Measurements from ENCODE around the gene TXNL4A. TPM values are rescaled to one million over a fixed set of nuclear protein-coding genes. Genes with fewer than 3 reads are reported as not detected.
"Not testable (repeated sequence)": the region's sequence is repeated elsewhere in the genome, so short reads cannot be mapped to it uniquely, and the experiment has no call there.

TXNL4A gene
- total RNA-seq, 2 experiments from 2014 or later: 120 TPM

DNA sequence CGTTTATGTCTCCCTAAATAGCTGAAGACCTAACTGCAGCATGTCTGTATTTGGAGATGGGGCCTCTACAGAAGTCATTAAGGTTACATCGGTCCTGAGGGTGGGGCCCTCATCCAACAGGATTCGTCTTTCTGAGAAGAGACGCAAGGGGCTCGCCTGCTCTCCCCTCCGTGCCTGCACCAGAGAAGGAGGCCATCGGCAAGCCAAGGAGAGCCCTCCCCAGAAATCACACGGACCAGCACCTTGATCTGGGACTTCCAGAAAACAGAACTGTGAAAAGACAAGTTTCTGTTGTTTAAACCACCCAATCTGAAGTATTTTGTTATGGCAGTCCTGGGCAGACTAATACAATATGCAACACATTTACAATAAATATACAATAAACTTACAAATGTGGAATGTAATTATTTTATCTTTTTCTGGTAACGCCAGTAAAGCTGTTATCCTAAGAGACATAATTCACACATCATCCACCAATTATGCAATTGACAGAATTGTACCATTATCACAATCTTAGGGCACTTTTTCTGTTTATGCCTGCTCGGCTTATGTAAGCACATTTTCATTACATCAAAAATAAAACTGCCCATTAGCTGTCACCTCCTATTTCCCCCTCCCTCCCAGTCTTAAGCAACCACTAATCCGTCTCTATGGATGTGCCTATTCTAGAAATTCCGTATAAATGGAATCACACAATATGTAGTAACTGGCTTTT, 17.8 kb downstream of the TXNL4A start:
- no peak overlapping the region for H3K27ac Mint-ChIP-seq

DNA sequence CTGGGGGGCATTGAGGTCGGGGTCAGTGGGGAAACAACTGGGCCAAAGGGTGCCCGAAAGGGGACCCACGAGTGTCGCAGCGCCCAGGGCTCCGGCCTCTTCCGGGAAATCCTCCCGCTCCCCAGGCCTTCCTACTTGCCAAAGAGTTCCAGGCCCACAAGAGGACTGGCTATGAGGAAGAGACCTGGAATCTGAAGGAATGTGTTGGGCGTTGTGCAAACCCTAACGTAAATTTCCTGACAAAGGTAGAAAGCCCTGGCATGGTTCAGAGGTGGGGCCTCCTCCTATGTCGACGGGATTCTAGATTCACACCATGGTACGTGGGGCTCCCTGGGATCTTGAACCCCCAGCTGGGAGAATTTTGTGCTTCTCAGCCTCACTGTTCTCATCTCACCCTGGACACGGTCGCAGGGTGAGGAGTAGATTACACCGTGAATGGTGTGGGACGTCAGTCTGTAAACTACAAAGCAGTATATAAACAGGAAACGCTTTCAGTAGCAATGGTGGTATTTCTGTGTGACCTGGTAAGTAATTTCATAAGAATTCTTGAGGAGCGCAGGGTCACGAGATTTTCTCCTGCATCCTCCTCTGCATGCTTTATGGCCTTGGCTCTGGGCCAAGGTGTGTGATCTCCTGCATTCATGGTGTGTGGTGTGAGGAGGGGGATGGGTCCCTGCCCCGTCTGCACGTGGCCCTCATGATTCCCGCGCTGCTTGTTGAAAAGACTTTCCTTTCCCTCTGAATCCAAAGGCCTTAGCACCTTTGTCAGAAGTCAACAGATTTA, 23.1 kb downstream of the TXNL4A start:
- ChIA-PET CTCF (no interaction called here), POLR2A (interaction anchor here (2.3 to 2.7 kb wide), 2 partner anchors 18 to 22 kb away, joined by 14 to 17 read pairs; partner anchors contain the start of gene TXNL4A)
- DNase-seq: no peak
- Mint-ChIP-seq H3K4me3 (peak overlapping the region; percentile 69), H3K27ac (peak overlapping the region; percentile 76), H3K36me3 (ENCODE audit: low read depth) (peaks cover 8% of the 10 kb centered on the region), H3K27me3 (peaks cover 6% of the 10 kb centered on the region), H3K9me3 (no peaks in the 10 kb centered on the region), H3K4me1 (peaks cover 45% of the 10 kb centered on the region)

More for the DNA sequence above, 17.8 kb downstream of the TXNL4A start:
- no peak for DNase-seq
- ChIA-PET CTCF (no interaction called here), POLR2A (no interaction called here)
- Mint-ChIP-seq H3K4me1 (peaks cover 12% of the 10 kb centered on the region), H3K36me3 (ENCODE audit: low read depth) (peaks cover 52% of the 10 kb centered on the region), H3K27me3 (no peaks in the 10 kb centered on the region), H3K9me3 (no peaks in the 10 kb centered on the region), H3K4me3 (no peak overlapping the region)

DNA sequence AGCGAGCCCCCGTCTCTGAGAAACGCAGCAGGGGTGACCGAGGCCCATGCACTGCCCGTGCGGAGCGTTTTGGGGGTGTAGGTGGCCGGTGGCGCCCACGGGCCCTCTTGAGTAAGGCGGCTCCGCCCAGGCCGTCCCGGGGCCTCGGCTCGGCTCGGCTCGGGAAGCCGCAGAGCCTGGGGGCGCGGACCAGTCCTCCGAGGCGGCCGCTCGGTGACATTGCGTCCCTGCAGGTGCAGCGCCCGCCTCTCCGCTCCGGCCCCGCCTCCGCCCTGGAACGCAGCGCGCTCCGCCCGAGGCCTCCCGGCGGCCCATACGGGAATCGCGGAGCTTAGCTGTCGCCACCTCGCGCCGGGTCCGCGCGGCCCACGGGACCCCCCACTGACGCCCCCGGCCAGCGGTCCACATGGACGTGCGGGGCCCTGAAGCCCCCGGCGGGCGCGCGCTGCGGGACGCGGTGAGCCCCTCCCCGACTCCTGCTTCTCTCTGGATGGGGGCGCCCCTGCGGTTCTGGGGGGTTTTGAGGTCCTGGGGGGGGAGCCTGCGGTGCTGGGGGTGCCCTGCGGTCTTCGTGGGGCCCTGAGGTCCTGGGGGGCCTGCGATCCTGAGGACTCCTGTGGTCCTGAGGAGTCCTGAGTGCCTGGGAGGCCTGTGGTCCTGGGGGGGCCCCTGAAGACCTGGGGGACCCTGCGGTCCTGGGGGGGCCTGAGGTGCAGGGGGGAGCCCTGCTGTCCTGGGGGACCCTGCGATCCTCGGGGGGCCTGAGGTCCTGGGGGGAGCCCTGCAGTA, 23.8 kb downstream of the TXNL4A start, which contains the start of gene HSBP1L1:
Gene HSBP1L1, plus strand, starts transcription at position 314 of the 789 bp plus-strand sequence. Its CDS starts 93 bp downstream, at position 407.
- Mint-ChIP-seq H3K9me3 (no peaks in the 10 kb centered on the region), H3K4me3 (peak within 1 kb of the TSS; percentile 69), H3K27ac (peak within 1 kb of the TSS; percentile 76), H3K4me1 (peaks cover 50% of the 10 kb centered on the region), H3K36me3 (ENCODE audit: low read depth) (peaks cover 5% of the 10 kb centered on the region), H3K27me3 (peaks cover 6% of the 10 kb centered on the region)
- CTCF ChIA-PET: no interaction called here
- DNase-seq: peak; percentile 68
- POLR2A ChIA-PET: interaction anchor here (2.3 to 3.5 kb wide), 3 partner anchors 12 to 23 kb away, joined by 14 to 34 read pairs (median 17); partner anchors contain the start of genes SLC66A2 and TXNL4A

DNA sequence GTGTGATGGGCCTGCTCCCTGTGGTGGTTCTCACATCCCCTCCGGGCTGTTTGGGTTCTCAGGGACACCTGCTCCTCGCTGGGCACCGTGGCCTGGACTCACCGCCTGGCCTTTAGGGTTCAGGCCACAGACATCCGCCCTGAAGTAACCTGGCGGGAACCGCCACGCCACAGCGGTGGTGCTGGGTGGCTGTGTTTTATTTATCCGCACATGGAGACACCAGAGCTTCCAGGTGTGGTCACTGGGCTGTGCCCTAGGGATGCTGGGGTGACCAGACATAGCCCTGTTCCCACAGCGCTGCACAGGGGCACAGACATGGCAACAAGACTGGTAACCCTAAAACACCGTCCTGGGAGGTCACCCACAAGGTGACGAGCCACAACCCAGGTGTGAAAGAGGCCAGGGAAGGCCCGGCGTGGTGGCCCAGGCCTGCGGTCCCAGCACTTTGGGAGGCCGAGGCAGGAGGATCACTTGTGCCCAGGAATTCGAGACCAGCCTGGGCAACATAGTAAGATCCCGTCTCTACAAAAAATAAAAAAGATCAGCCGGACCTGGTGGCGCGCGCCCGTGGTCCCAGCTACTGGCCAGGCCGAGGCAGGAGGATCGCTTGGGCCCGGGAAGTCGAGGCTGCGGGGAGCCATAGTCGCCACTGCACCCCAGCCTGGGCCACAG, 24.6 kb downstream of the TXNL4A start:
- peaks cover 49% of the 10 kb centered on the region for H3K4me1 Mint-ChIP-seq
- peak overlapping the region; percentile 41 for H3K4me3 Mint-ChIP-seq
- H3K27me3 Mint-ChIP-seq: peaks cover 6% of the 10 kb centered on the region
- H3K9me3 Mint-ChIP-seq: no peaks in the 10 kb centered on the region
- DNase-seq: no peak
- peaks cover 3% of the 10 kb centered on the region for H3K36me3 Mint-ChIP-seq (ENCODE audit: low read depth)
- CTCF ChIA-PET: interaction anchor here (0.7 to 1.1 kb wide), 2 partner anchors 24 to 586 kb away, joined by 3 to 7 read pairs; no protein-coding TSS in a partner anchor
- H3K27ac Mint-ChIP-seq: no peak overlapping the region
- POLR2A ChIA-PET: interaction anchor here (1.0 to 3.5 kb wide), 5 partner anchors 12 to 314 kb away, joined by 3 to 34 read pairs (median 14); partner anchors contain the start of genes SLC66A2 and TXNL4A

DNA sequence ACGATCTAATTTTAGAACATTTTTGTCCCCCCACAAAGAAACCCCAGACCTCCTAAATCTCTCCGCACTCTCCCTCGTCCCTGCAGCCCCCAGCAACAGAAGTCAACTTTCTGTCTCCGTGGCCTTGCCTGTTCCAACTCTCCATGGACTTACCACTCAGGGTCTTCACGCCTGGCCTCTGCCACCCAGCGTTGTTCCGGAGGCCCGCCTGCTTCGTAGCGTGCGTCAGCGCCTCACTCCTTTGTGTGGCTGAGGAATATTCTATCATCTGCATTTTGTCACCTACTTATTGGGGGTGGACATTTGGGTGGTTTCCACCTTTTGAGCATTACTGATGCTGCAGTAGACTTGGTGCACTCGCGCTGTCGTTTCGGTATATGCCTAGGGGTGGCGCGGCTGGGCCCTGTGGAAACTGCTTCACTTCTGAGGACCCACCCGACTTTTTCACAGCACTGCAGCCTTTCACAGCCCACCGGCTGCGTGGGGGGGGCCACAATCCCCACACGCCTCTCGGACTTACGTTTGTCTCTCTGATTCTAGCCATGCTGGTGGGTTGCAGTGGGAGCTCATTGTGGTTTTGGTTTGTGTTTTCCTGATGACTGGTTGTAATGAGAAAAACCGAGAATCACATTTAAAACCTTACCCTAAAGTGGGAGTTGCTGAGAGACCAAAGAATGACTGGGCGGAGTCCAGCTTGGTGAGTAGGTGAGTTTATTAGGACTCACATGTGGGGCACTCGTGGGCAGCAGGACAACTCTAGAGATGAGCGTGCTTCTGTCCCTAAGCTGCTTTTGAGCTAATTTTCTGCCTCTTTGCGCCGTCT, 25.3 kb downstream of the TXNL4A start:
- peaks cover 6% of the 10 kb centered on the region for H3K27me3 Mint-ChIP-seq
- H3K4me3 Mint-ChIP-seq: peak overlapping the region; percentile 41
- ChIA-PET CTCF (interaction anchor here (0.7 to 1.1 kb wide), 3 partner anchors 20 to 585 kb away, joined by 3 to 7 read pairs (median 4); no protein-coding TSS in a partner anchor), POLR2A (interaction anchor here (1.0 to 3.5 kb wide), 5 partner anchors 11 to 313 kb away, joined by 3 to 34 read pairs (median 14); partner anchors contain the start of genes SLC66A2 and TXNL4A)
- peak overlapping the region; percentile 21 for H3K27ac Mint-ChIP-seq
- peaks cover 46% of the 10 kb centered on the region for H3K4me1 Mint-ChIP-seq
- DNase-seq: peak; percentile 60
- peaks cover 3% of the 10 kb centered on the region for H3K36me3 Mint-ChIP-seq (ENCODE audit: low read depth)
- H3K9me3 Mint-ChIP-seq: no peaks in the 10 kb centered on the region

DNA sequence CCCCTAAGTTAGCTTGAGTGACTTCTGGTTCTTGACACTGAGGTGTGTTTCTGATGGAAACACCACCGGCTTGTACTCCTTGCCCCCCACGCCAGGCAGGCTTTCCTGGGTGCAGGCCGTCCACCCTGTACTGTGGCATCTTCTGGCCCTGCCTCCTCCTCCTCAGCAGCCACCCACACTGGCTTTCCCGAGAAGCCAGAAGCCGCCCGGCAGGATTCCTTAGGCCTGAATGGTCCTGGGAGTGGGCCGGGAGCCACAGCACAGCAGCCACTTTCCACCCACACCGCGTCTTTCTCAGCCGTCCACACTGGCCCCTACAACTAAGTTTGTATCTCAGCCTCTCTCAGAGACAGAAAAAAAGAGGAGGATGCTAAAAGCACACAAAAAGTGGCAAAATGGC, 26.1 kb downstream of the TXNL4A start:
- POLR2A ChIA-PET: interaction anchor here (1.0 to 3.5 kb wide), 5 partner anchors 10 to 27 kb away, joined by 3 to 34 read pairs (median 4); partner anchors contain the start of gene SLC66A2
- no peaks in the 10 kb centered on the region for H3K9me3 Mint-ChIP-seq
- DNase-seq: no peak
- H3K4me3 Mint-ChIP-seq: no peak overlapping the region
- CTCF ChIA-PET: interaction anchor here (0.7 to 2.2 kb wide), 5 partner anchors 11 to 72 kb away, joined by 3 to 7 read pairs (median 4); partner anchors contain the start of genes RBFA, SLC66A2 and TXNL4A
- no peak overlapping the region for H3K27ac Mint-ChIP-seq
- H3K4me1 Mint-ChIP-seq: peaks cover 43% of the 10 kb centered on the region
- peaks cover 3% of the 10 kb centered on the region for H3K36me3 Mint-ChIP-seq (ENCODE audit: low read depth)
- peaks cover 6% of the 10 kb centered on the region for H3K27me3 Mint-ChIP-seq

DNA sequence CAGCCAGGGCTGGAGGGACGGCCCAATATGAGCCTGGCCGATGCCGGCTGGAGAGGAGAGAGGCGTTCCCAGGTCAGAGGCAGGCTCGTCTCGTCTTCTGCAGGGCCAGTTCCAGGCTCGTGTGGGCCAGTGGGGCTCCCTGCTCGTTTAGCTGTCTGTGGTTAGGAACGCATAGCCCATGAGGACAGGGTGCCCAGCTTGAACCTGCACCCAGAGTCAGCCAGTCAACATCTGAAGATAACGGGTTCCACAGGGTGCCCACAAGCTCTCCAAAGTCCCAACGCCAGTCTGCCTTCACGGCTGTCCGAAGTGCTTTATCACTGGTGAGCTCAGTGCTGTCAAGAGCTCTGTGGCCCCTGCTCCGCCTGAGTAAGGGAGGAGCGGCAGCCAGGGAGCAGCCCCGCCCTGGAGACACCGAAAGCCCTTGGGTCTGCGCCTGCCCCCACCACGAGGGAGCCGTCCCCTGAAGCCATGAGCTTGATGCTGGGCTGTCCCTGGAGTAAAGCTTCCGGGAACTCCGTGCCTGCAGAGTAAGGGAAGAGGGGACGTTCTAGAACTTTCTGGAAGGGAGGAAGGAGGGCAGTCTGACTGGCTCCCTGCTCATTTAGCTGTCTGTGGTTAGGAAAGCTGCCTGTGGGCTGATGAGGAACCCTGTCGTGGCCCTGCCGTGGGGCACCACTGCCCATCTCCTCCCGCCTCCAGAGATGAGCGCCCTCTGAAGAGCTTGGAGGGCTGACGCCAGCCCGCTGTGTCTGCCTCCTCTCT, 26.7 kb downstream of the TXNL4A start:
- ChIA-PET CTCF (interaction anchor here (0.7 to 2.2 kb wide), 5 partner anchors 10 to 73 kb away, joined by 3 to 7 read pairs (median 4); partner anchors contain the start of genes RBFA, SLC66A2 and TXNL4A), POLR2A (interaction anchor here (1.0 to 3.5 kb wide), 5 partner anchors 10 to 27 kb away, joined by 3 to 34 read pairs (median 4); partner anchors contain the start of gene SLC66A2)
- H3K4me3 Mint-ChIP-seq: no peak overlapping the region
- DNase-seq: no peak
- H3K9me3 Mint-ChIP-seq: no peaks in the 10 kb centered on the region
- no peak overlapping the region for H3K27ac Mint-ChIP-seq
- H3K27me3 Mint-ChIP-seq: peaks cover 6% of the 10 kb centered on the region
- H3K36me3 Mint-ChIP-seq (ENCODE audit: low read depth): no peaks in the 10 kb centered on the region
- H3K4me1 Mint-ChIP-seq: peaks cover 43% of the 10 kb centered on the region

DNA sequence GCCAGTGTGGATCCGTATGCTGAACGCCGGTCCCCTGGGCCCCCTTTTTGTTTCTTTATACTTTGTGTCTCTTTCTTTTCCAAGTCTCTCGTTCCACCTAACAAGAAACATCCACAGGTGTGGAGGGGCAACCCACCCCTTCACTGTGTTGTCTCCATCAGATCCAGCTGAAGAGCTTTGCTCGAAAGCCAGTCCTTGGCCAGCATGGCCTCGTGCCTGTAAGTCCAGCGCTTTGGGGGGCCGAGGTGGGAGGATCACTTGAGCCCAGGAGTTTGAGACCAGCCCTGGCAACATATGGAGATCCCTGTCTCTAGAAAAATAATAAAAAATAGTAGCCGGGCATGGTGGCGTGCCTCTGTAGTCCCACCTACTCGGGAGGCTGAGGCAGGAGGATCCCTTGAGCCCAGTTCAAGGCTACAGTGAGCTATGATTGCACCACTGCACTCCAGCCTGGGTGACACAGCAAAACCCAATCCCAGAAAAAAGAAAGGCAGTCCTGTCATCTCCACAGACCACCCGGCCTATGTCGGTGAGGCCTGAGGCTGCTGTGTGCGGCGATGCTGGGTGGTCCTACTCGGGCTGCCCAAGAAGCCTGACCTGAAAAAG, 27.3 kb downstream of the TXNL4A start:
- H3K4me3 Mint-ChIP-seq: no peak overlapping the region
- POLR2A ChIA-PET: interaction anchor here (1.1 to 3.5 kb wide), 4 partner anchors 9 to 27 kb away, joined by 3 to 34 read pairs (median 4); partner anchors contain the start of gene SLC66A2
- no peaks in the 10 kb centered on the region for H3K9me3 Mint-ChIP-seq
- H3K27ac Mint-ChIP-seq: no peak overlapping the region
- no peak for DNase-seq
- CTCF ChIA-PET: interaction anchor here (1.5 to 2.2 kb wide), 3 partner anchors 23 to 74 kb away, joined by 3 to 7 read pairs (median 4); partner anchors contain the start of genes RBFA and TXNL4A
- H3K4me1 Mint-ChIP-seq: peaks cover 43% of the 10 kb centered on the region
- H3K36me3 Mint-ChIP-seq (ENCODE audit: low read depth): no peaks in the 10 kb centered on the region
- peaks cover 7% of the 10 kb centered on the region for H3K27me3 Mint-ChIP-seq

DNA sequence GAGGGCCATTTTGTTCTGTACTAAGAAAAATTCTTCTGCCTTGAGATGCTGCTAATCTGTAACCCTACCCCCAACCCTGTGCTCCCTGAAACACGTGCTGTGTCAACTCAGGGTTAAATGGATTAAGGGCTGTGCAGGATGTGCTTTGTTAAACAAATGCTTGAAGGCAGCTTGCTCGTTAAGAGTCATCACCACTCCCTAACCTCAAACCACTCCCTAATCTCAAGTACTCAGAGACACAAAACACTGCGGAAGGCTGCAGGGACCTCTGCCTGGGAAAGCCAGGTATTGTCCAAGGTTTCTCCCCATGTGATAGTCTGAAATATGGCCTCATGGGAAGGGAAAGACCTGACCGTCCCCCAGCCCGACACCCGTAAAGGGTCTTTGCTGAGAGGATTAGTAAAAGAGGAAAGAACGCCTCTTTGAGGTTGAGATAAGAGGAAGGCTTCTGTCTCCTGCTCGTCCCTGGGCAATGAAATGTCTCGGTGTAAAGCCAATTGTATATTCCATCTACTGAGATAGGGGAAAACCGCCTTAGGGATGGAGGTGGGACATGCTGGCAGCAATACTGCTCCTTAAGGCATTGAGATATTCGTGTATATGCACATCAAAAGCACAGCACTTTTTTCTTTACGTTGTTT, 28.1 kb downstream of the TXNL4A start:
- H3K9me3 Mint-ChIP-seq; H3K36me3 Mint-ChIP-seq (ENCODE audit: low read depth); H3K4me3 Mint-ChIP-seq; DNase-seq: not testable (repeated sequence)
- CTCF ChIA-PET: interaction anchor here (0.6 to 2.2 kb wide), 3 partner anchors 10 to 181 kb away, joined by 3 to 7 read pairs (median 3); partner anchors contain the start of gene TXNL4A
- Mint-ChIP-seq H3K27me3 (peaks cover 12% of the 10 kb centered on the region), H3K27ac (peak overlapping the region; percentile 16), H3K4me1 (peaks cover 39% of the 10 kb centered on the region)
- POLR2A ChIA-PET: interaction anchor here (0.7 to 1.5 kb wide), 4 partner anchors 10 to 27 kb away, joined by 3 to 6 read pairs (median 4); partner anchors contain the start of gene TXNL4A

All from activated CD4-positive, alpha-beta memory T cell treated with anti-CD3 and anti-CD28 coated beads, Interleukin-2, amount 10 ng/mL, durations not matched to agents 7 days and 5 days (primary cell).